Tibial artery (tissue), 4 donors: Measurements from ENCODE around the gene ZFHX2.

Experiments
- DNase-seq, 2 donors: peaks; one replicate each; pipeline ENCODE4 v3.0.0-alpha.2; 2019
- H3K27ac ChIP-seq, 2 donors: fragments of 200-600 bp; sonication (generic) in 1 of 2; 1 replicate in 1 of 2; 2 replicates in 1 of 2; pipeline ENCODE4 v1.5.1; 2018 to 2019; ENCODE audit warnings: mild to moderate bottlenecking in 1 of 2
- H3K27me3 ChIP-seq, 2 donors: fragments of 200-600 bp; sonication (generic) in 1 of 2; one replicate each; pipeline versions ENCODE4 v1.5.1 to v1.6.0; 2016 to 2019
- H3K36me3 ChIP-seq, 3 donors: fragments of 200-600 bp; sonication (generic) in 2 of 3; one replicate each; pipeline ENCODE4 v1.5.1; 2016 to 2019; ENCODE audit warnings: mild to moderate bottlenecking in 2 of 3
- H3K4me1 ChIP-seq, 4 donors: fragments of 200-600 bp; sonication (generic) in 2 of 4; 1 replicate in 3 of 4; 2 replicates in 1 of 4; pipeline ENCODE4 v1.5.1; 2016 to 2019
- H3K4me3 ChIP-seq, 2 donors: fragments of 200-600 bp; sonication (generic) in 1 of 2; 1 replicate in 1 of 2; 2 replicates in 1 of 2; pipeline ENCODE4 v1.5.1; 2018 to 2019; ENCODE audit warnings: mild to moderate bottlenecking in 2 of 2
- H3K9me3 ChIP-seq, 3 donors: fragments of 200-600 bp; sonication (generic) in 1 of 3; one replicate each; pipeline ENCODE4 v1.5.1; 2016 to 2019
- CTCF ChIP-seq, 2 experiments: fragments of 200-600 bp in 1 of 2; fragments of 450-650 bp in 1 of 2; IDR thresholded peaks; one replicate each; pipeline ENCODE4 v1.5.1; 2017 to 2019; ENCODE audit warnings: antibody characterized with exemption in 2 of 2, mild to moderate bottlenecking in 1 of 2, moderate library complexity in 1 of 2
- intact Hi-C: fragments of 100-400 bp; cut with DNase I; formaldehyde crosslinking; loops from one replicate; pipeline ENCODE4 v1.15.0; 2023; ENCODE audit warnings: low total_unique reads

The ZFHX2 gene

GRCh38 chr14:23525611-23526010 lies 26.0 kb downstream of the ZFHX2 start:
- Histone ChIP-seq H3K4me3 (no peak overlapping the region), H3K36me3 (peaks cover 0 to 20% (median 0%) of the 10 kb centered on the region in 3 donors), H3K27ac (no peak overlapping the region), H3K27me3 (no peaks in the 10 kb centered on the region), H3K4me1 (no peaks in the 10 kb centered on the region), H3K9me3 (no peaks in the 10 kb centered on the region)
- no peak for TF ChIP-seq CTCF (IDR thresholded peaks at IDR 0.05)
- intact Hi-C loops = no loop called here
- no peak for DNase-seq

- Histone ChIP-seq H3K36me3 (peaks cover 0 to 20% (median 0%) of the 10 kb centered on the region in 3 donors), H3K4me1 (no peaks in the 10 kb centered on the region), H3K27me3 (no peaks in the 10 kb centered on the region), H3K9me3 (no peaks in the 10 kb centered on the region), H3K4me3 (no peak overlapping the region), H3K27ac (no peak overlapping the region)
- intact Hi-C loops = no loop called here
- DNase-seq = no peak
- no peak for TF ChIP-seq CTCF (IDR thresholded peaks at IDR 0.05)
These were observed 26.6 kb downstream of the ZFHX2 start for GRCh38 chr14:23524954-23525353.

DNA sequence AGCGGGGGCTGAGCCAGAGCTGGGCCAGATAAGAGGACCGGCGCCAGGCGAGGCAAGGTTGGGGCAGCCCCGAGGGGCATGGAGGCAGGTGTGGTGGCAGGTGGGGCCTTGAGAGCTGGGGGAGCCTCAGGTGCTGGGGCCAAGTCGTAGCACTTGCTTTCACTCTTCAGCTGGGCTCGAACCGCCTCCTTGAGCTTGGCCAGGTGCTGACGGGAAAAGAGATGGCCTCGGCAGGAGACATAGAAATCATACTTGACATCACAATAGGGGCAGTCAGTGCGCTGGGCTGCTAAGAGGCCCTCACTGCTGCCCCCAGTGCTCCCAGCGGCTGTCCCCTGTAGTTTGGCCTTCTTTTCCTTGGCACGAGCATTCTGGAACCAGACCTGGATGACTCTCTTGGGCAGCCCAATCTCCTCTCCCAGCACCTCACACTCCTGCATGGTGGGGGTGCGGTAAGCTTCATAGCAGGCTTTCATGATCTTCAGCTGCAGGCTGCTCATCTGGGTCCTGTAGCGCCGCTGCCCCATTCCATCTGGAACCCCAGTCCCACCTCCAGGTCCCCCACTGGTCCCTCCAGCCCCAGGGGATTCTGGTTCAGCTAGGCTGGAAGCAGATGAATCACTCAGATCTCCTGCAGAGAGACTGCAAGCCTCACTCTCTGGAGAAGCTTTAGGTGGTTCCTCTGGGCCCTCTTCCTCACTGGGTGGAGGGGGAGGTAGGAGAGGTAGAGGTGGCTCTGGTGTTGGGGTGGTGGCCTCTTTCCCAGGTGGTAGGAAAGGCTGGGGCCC lies 28.1 kb downstream of the ZFHX2 start:
- Histone ChIP-seq H3K27ac (no peak overlapping the region), H3K27me3 (no peaks in the 10 kb centered on the region), H3K36me3 (peaks cover 0 to 20% (median 0%) of the 10 kb centered on the region in 3 donors), H3K9me3 (no peaks in the 10 kb centered on the region), H3K4me3 (no peak overlapping the region), H3K4me1 (no peaks in the 10 kb centered on the region)
- no peak for TF ChIP-seq CTCF (IDR thresholded peaks at IDR 0.05)
- no peak for DNase-seq
- intact Hi-C loops = no loop called here

DNA sequence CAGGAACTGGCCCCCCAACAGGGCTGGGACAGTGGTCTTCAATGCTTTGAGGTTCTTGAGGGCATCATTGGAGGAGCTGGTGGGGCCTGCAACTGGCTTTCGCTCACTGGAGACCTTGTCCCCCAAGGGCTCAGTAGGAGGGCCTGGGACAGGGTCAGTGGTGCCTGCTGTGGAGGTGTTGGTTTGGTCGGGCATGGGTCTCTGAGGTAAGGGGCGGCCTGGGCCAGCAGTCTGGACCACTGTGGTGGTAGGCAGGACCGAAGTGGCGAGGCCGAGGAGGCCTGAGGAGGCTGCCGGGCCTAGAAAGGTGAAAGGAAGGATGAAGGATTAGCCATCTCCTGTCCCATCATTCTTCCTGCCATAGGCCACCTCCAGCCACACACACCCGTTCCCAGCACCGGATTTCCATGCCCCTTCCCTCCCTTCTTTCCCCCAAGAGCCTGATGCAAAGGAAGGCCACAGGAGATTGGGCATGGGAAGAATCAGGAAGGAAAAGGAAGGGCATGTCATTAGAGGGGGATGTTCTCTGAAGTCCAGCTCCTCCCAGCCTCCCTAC lies 28.8 kb downstream of the ZFHX2 start:
- no peak overlapping the region for H3K4me3 ChIP-seq
- intact Hi-C loops = no loop called here
- peaks cover 0 to 20% (median 0%) of the 10 kb centered on the region in 3 donors for H3K36me3 ChIP-seq
- H3K27ac ChIP-seq = no peak overlapping the region
- no peaks in the 10 kb centered on the region for H3K4me1 ChIP-seq
- no peaks in the 10 kb centered on the region for H3K9me3 ChIP-seq
- TF ChIP-seq CTCF (IDR thresholded peaks at IDR 0.05) = no peak
- H3K27me3 ChIP-seq = no peaks in the 10 kb centered on the region
- no peak for DNase-seq

GRCh38 chr14:23521785-23522640 lies 29.6 kb downstream of the ZFHX2 start:
- H3K9me3 ChIP-seq = no peaks in the 10 kb centered on the region
- H3K4me3 ChIP-seq = no peak overlapping the region
- no peaks in the 10 kb centered on the region for H3K27me3 ChIP-seq
- DNase-seq = no peak
- no peak for TF ChIP-seq CTCF (IDR thresholded peaks at IDR 0.05)
- no peak overlapping the region for H3K27ac ChIP-seq
- intact Hi-C loops = no loop called here
- H3K36me3 ChIP-seq = peaks cover 0 to 20% (median 0%) of the 10 kb centered on the region in 3 donors
- H3K4me1 ChIP-seq = no peaks in the 10 kb centered on the region
